ENCODE measurements around the gene HEATR5B. TPM values are rescaled to one million over a fixed set of nuclear protein-coding genes. Genes with fewer than 3 reads are reported as not detected.

The HEATR5B gene
- total RNA-seq, 1 experiment from 2014 or later = 12.6 TPM

DNA sequence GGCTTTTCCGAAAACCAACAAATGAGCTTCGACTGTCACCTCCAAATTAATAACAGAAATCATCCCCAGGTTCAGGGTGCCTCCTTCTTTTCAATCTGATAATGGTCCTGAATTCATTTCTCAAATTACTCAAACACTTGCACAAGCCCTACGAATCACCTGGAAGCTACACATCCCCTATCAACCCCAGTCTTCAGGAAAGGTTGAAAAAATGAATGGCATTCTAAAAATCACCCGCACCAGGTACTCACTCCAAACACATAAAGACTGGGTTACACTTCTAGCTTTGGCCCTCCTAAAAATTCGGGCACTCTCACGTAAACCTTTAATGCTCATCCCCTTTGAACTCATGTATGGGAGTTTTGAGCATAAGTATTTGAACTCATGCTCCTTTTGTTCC lies 48.7 kb upstream of the HEATR5B start:
- Mint-ChIP-seq H3K4me1 (no peaks in the 10 kb centered on the region), H3K4me3 (no peak overlapping the region), H3K9me3 (no peaks in the 10 kb centered on the region), H3K27me3 (ENCODE audit: low read depth) (no peaks in the 10 kb centered on the region), H3K27ac (no peak overlapping the region), H3K36me3 (peaks cover 51% of the 10 kb centered on the region)
- ChIA-PET POLR2A (no interaction called here), CTCF (no interaction called here)
- DNase-seq (ENCODE audit: low spot score) = no peak
- TF ChIP-seq TP53 (CRISPR knock-in tag; IDR thresholded peaks at IDR 0.05) (no peak), ZNF219 (CRISPR knock-in tag; IDR thresholded peaks at IDR 0.05; ENCODE audit: borderline replicate concordance) (no peak), E2F4 (CRISPR knock-in tag; IDR thresholded peaks at IDR 0.05; ENCODE audit: borderline replicate concordance, low read depth) (no peak), ZNF396 (CRISPR knock-in tag; IDR thresholded peaks at IDR 0.05; ENCODE audit: borderline replicate concordance) (no peak), ZNF423 (CRISPR knock-in tag; IDR thresholded peaks at IDR 0.05) (no peak), ELF4 (CRISPR knock-in tag; IDR thresholded peaks at IDR 0.05; ENCODE audit: low read depth) (no peak), ARID4B (CRISPR knock-in tag; IDR thresholded peaks at IDR 0.05; ENCODE audit: borderline replicate concordance) (no peak), ZNF512 (CRISPR knock-in tag; IDR thresholded peaks at IDR 0.05; ENCODE audit: borderline replicate concordance) (no peak), MXD4 (CRISPR knock-in tag; IDR thresholded peaks at IDR 0.05; ENCODE audit: borderline replicate concordance) (no peak), ZBTB43 (CRISPR knock-in tag; IDR thresholded peaks at IDR 0.05) (no peak), MAX (CRISPR knock-in tag; IDR thresholded peaks at IDR 0.05) (no peak), ATF1 (CRISPR knock-in tag; IDR thresholded peaks at IDR 0.05) (no peak)
- TF ChIP-seq, protein P1, sequence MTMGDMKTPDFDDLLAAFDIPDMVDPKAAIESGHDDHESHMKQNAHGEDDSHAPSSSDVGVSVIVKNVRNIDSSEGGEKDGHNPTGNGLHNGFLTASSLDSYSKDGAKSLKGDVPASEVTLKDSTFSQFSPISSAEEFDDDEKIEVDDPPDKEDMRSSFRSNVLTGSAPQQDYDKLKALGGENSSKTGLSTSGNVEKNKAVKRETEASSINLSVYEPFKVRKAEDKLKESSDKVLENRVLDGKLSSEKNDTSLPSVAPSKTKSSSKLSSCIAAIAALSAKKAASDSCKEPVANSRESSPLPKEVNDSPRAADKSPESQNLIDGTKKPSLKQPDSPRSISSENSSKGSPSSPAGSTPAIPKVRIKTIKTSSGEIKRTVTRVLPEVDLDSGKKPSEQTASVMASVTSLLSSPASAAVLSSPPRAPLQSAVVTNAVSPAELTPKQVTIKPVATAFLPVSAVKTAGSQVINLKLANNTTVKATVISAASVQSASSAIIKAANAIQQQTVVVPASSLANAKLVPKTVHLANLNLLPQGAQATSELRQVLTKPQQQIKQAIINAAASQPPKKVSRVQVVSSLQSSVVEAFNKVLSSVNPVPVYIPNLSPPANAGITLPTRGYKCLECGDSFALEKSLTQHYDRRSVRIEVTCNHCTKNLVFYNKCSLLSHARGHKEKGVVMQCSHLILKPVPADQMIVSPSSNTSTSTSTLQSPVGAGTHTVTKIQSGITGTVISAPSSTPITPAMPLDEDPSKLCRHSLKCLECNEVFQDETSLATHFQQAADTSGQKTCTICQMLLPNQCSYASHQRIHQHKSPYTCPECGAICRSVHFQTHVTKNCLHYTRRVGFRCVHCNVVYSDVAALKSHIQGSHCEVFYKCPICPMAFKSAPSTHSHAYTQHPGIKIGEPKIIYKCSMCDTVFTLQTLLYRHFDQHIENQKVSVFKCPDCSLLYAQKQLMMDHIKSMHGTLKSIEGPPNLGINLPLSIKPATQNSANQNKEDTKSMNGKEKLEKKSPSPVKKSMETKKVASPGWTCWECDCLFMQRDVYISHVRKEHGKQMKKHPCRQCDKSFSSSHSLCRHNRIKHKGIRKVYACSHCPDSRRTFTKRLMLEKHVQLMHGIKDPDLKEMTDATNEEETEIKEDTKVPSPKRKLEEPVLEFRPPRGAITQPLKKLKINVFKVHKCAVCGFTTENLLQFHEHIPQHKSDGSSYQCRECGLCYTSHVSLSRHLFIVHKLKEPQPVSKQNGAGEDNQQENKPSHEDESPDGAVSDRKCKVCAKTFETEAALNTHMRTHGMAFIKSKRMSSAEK (CRISPR knock-in tag; IDR thresholded peaks at IDR 0.05; ENCODE audit: borderline replicate concordance) = no peak
- no peak for ATAC-seq

All from WTC11 (cell line).